Activated gamma-delta T cell treated with Interleukin-2 at 50 U/mL for 16 hours (primary cell): ENCODE results near the gene ITPR3.

Experiments used
- DNase-seq: peaks from one replicate; pipeline ENCODE4 v3.0.0-alpha.2; 2020

ITPR3 gene

DNA sequence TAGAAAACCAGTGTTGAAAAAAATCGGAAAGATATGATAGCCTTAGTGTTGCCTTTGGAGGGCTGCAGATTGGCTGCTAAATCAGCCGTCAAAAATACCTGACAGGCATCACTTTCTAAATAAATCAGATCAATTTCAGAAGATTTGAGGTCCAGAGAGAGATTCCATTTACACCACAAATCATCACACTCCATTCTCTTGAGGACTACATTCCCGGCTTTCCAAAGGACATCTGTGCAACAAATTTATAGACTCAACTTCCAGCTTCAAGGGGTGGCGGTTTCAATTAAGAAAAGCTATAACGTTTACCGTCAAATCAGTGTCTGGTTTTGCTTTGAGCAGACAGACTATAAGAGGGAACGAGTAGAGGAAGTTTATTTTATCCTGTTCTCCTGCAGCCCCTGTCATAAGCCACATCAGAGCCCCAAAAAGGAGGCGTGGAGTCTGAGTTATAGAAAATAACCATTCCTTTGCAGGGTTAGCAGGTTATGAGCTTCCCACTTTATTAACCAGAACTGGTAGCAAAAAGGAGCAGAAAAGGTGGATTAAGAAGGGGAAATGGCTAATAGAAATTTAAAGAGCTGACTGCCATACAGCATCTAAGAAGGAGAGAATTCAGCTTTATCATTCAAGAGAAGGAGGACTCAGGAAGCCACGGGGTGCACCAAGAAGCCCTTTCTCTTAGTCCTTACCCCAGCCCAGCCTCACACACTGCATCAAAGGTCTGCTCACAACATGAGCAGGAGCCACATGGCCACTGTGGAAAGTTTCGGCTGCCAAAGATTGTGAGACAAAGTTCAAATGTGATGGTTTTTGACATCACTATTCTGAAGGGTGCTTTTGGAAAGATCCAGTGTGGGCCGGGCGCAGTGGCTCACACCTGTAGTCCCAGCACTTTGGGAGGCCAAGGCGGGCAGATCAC lies 103.2 kb downstream of the ITPR3 start:
- no peak for DNase-seq

DNA sequence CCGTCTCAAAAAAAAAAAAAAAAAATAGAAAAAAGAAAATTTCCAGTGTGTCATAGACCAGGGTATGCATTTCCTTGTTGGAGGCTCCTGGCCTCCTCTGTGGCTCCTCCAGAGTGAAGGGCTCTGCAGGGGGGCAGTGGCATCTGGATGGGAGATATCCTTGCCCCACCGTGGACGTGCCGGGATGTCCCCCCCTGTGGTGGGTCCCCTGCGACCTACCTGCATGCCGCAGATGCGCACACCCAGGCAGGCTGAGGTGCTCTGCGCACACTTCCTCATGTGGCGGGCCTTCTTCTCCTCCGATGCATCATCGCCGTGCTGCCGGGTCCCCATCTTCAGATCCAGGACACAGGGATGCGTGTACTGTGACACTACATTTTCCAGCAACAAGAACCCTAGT lies 104.1 kb downstream of the ITPR3 start:
- no peak for DNase-seq

DNA sequence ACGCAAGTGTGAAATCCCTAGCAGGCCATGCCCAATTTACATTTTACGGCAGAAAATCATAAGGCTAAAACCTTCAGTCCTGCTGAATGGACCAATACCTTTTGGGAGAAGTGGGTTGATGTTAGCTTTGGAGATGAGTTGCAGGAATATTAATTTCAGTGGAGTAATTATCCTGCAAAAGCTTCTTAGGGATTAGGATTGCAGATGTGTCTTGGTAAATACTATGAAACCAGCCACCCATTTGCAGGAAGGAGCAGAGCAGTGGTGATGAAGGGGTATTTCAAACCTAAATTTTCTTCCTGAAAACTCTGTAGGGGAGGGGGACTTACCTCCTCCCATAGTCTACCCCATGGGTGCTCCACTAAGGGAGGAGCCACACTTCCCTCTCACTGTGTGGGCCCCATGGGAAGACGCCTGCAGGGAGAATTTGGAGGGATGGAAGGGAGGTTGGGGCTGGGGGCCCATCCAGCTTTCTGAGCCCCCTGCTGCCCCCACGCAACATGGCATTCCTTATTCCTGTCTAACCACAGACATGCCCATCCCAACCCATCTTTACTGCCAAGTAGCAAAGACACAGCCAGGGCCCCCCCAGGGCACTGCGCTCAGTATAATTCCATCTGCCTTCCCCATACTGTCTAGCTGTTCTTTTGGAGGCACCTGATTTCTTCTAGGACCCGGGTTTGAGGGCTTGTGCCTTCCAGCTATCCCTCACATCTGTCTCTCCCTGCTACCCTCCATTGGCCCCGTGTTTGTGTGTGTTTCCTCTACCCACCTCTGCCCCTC lies 105.0 kb downstream of the ITPR3 start:
- DNase-seq: no peak

DNA sequence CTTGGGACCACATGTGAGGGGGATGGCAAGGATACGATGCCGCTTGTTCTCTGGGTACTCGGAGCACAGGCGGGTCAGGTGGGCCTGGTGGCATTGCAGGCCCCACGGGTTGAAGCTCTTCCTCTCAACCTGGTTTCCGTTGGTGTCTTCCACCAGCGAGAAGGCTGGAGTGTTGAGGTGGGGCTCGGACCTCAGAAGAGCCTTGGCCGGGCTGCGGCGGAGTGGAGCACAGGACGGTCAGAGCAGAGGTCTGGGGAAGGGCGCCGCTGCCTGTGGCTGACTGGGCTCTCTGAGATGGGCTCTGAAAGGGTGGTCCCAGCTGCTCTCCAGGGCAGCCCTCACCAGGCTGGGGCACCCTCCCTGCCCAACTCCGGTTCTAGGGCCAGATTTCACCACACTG lies 105.6 kb downstream of the ITPR3 start:
- DNase-seq: no peak

DNA sequence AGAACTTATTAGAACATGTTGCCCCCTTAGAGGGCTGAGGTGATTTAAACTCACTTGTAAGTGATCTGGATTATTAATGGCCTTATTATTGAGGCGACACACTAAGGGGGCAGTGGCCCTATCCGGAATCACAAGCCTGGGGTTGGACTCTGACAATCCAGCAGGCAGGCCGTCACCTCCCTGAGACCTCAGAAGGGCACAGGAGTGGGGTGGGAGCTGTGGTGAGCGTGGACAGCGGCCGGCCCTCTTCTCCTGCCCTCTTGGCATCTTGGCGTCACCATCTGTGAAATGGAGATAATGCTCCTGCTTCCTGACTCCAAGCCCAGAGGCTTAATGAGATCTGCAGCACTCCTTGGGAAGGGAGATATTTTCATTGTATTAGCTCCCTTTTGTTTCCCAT lies 106.0 kb downstream of the ITPR3 start:
- no peak for DNase-seq

DNA sequence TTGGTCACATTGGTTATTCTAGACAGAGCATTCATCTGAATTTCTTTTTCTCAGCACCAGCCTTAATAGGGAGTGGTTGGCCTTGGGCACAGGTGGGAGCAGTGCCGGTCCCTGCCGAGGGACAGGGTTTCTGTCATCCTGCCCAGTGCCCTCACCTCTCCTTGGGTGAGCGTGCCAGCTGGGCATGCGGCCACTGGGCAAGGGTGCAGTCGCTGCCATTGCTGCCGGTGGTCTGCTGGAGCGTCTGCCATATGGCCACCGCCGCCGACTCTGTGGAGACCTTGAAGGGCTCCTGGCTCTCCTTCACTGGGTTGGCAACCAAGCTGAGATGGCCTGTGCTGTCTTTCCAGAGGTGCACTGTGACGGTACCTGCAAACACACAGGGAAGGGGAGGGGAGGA lies 106.8 kb downstream of the ITPR3 start:
- no peak for DNase-seq

DNA sequence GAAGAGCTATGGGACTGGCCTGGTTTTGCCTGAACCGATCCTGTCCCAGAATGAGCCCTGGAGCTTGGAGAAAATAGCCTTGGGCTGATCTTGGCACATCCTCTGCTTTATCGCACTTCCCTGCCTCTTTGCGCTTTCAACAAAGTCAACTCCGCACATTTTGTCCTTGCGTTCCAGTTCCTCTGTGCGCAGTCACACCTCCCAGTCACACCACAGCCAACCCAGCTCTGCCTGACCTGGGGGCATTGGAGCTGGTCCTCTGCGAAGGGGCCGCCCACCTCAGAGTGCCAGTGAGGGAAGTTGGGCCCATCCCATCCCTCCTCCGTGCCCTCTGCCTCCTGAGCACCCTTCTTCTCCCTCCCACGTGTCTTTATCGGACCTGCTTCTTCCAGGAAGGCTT lies 107.3 kb downstream of the ITPR3 start:
- no peak for DNase-seq

DNA sequence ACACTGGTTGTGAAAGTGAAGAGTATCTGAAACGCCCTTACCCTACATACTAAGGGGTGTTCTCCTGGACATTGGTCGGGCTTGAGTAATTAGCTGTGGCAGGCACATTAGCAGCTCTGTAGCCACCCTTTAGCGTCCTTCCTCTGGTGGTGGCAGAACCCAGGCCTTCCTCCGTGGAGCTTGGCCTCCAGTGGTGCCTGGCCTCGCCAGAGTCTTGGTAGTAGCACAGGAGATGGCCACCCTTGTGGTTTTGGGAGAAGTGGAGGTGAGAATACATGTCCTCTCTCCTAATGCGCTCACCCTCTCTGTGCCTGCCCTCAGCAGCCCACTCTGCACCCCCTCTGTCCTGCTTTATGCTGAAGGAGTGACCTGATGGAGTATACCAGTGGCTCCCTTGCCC lies 107.9 kb downstream of the ITPR3 start:
- no peak for DNase-seq

DNA sequence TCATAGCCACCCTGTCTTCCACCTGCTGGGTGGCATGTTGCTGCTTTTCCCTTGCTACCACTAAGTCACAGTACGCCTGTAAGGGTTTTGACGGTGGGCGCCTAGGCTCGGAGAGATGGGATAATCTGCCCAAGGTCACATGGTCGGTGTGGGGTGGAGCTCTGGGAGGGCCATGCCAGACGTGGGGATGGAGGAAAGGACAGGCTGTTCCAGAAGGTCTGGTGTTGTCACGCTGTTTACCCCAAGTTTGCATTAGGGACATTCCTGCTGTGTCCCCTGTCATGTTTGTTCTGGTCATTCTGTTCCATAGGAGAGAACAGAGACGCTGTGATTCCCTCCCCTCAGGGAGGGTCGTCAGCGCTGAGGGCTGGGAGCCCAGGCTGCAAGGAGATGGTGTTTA lies 109.5 kb downstream of the ITPR3 start:
- DNase-seq: no peak

DNA sequence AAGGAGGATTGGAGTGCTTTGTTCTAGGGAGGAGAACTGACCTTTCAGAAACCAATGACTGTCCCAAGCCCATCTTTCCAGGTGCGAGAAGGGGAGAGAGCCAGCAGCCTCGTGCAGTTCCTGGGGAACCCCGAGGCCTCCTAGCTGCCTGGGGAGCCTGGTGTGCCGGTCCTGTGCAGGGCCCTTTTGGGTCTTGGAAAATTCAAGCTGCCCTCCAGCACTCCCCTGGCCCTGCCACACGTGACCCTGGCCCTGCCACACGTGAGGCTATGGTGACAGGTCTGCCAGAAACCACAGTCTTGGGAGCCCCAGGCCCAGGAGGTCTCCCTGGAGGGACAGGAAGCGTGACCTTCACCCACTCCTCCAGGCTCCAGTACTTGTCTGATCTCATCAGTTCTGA lies 109.9 kb downstream of the ITPR3 start:
- DNase-seq: no peak

DNA sequence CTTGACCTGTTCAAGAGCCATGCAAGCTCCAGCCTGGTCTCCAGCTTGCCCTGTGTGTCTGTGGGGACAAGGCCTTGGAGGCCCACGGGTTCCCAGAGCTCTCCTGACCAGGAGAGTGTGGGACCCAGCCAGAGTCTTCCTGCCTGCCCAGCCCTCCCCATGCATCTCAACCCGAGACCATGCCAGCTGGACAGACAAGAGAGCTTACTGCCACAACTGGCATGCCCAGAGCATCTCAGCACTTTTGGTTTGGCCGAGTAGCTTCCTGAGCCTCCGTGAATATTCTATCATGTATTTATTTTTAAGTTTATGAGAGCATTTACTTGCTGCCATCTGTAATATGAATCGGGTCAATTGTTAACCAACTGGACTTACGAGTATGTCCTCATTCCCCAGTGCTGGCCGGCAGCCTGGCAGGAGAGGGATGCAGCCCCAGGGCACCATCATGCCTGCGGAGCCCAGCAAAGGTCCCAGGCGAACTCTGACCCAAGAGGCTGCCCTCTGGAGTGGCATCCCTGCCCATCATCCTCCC lies 110.7 kb downstream of the ITPR3 start:
- no peak for DNase-seq

DNA sequence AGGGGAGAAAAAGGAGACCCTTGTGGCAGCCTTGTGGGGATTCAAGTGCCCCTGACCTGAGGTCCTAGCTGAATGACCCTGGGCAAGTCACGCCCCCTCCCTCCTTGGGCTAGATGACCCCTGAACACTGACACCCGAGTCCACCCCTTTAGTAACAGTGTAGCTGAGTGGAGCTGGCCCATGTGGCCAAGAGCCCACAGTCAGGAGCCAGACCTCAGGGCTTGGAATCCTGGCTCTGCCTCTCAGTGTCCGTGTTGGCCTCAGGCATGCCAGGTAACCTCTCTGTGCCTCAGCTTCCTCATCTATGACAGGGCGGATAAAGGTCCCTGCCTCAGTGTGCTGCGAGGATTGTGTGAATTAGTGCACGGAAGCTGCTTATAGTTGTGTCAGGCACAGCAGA lies 111.3 kb downstream of the ITPR3 start:
- no peak for DNase-seq

DNA sequence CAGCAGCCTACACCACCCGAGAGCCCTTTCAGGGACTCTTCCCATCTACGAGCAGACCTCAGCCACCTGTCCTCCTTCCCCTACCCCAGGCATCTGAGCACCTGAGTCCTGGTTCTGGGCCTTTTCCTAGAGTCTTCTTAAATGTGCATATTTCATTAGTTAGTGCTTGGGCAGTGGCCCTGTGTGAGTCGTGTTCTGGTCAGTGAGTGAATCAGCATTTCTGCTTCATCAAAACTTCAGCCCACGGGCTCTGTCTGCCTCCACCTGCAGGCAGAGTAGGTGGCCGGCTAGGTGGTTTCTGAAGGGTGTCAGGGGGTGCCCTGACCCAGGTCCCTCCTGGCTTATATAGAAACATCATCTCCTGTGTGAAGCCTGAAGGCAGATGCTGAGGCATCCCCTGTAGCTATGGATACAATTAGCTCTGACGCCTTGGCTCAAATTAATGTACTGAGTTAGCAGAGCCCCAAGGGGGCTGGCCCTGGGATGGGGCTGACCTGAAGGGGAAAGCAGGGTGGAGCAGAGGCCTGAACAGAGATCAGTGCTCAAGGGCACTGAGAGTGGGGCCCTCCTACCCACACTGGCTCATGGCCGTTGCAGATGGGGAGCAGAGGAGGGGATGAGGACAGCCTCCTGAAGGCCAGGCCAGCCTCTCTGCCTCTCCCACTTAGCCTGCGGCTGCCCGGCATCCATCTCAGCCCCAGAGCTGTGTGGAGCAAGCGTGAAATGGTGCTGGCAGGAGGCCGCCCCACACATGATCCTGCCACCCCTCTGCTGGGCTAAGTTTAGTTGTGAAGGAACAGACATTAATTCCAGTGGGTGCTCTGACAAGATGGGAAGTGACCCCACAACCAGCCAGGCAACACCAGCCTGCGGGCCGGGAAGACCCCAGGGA lies 111.9 kb downstream of the ITPR3 start:
- no peak for DNase-seq

DNA sequence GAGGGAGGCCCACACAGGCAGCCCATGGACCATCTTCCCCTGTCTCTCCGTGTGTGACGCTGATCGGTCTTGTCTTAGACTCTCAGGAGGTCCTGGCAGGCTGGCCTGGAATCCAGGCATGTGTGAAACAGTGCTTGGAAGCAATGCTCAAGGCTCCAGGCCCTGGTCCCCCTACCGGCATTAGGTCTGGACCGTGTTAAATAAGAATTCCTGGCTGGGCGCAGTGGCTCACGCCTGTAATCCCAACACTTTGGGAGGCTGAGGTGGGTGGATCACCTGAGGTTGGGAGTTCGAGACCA lies 112.5 kb downstream of the ITPR3 start:
- no peak for DNase-seq

DNA sequence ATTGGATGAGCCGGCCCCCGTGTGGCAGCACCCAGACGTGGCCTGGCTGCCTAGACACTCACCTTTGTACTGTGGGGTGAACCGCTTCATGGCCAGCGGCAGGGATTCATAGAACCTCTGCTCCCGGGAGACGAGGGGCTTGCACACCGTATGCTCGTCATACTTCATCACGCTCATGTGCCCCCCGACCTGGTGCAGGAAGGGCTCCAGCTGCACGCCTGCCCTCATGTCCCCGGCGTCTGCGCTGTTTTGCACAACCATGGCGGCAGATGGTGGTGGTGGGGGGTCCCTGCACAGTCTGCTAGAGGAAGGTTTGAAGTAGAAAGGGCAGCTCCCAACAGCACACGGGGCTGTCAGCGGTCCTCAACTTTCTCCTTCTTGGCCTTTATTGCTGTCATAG lies 114.1 kb downstream of the ITPR3 start:
- no peak for DNase-seq

DNA sequence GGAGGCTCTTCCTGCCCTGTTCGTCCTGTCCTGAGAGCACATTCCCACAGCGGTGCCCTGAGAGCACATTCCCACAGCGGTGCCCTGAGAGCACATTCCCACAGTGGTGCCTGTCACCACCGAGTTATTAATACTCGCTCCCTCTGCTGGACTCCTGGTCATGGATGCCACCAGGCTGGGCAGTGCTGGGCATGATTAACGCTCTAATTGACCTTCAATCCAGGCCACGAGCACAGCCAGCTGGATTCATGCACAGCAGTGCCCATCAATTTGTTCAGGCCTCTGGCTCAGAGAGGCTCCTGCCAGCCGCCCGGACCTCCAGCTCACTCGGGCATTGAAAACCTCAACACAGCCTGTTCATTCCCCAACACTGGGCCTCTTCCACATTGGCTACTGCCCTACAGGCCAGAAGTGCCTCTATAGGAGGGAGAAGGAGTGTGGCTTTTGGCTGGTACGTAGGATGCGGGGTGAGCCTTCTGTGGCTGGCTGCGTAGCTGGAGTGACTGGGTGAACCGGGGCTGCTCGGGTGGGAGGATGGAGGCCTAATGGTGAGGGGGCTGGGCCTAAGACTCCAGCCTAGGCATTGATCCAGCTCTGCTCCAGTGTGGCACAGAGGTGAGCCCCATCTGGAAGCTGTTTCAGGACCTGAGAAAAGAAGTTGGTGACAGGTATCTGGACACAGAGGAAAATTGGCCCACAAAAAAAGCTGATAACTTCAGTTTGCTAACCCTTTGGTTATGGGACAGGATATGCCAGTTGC lies 116.3 kb downstream of the ITPR3 start:
- DNase-seq: no peak

DNA sequence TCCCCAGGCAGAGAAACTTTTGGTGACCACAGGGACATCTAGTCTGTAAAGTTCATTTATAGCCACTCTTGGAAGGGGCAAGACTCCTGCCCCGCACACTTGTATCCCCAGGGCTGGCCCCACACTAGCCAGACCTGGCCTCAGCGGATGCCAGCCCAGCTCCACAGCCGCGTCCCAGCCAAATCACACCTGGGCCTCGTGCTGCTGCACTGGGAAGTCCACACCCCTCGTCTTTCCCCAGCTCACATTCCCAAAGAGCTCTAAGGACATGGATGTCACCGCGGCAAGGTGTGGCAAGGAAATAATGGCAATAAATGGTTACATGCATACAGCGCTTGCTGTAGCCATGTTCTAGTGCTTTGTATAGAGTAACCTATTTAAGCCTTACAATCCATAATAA lies 117.0 kb downstream of the ITPR3 start:
- no peak for DNase-seq

DNA sequence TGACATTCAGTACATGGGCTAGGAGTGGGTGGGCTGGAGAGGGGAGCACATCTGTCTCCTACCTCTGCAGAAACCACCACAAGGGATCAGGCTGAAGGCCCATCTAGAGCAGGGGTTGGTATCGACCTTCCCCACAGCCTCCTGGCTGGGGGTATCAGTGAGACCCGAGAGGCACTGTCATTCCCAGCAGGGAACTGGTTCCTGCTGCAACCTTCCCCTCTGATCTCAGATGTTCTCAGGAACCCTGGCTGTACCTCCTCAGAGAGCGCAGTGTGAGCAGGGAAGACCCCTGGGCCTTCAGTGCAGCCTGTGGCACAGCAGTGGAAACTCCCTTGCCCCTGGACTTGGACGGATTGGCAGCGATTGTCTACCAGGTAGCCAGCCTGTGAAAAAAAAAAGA lies 117.8 kb downstream of the ITPR3 start:
- no peak for DNase-seq

DNA sequence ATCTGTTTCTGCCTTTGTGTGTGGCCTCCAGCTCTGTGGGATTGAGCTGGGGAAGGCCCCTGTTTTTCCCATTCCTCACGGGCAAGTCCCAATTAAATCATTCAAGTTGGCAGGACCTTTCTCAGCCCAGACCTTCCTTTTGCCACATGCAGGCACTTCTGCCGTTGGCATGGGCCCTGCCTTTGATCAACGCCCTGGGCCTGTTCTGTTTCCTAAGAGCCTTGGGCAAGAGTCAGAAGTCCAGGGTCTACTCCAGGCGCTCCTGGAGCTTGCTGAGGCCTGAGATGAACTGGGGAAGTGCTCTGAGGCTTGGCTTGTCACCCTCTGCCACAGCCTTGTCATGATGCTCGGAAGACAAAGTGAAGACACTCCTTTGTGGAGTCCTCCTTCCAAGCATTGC lies 118.4 kb downstream of the ITPR3 start:
- DNase-seq: no peak

DNA sequence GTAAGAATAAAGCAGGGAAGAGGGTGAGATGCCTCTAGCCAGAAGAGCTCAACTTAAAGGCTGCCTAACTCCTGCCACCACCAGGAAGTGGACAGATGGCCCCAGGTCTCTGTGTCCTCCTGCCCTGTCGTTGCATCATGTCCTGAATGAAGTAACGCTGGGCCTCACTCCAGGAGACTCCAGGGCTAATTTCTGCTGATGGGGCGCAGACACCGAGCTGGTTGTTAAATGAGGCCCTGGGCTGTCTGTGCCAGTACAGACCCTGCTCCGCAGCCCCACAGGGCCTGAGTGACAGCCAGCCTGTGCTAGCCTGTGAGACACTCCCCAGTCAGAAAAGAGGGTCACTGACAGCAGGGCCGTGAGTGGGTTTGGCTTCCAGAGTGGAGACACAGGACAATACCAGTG lies 119.1 kb downstream of the ITPR3 start:
- DNase-seq: no peak

DNA sequence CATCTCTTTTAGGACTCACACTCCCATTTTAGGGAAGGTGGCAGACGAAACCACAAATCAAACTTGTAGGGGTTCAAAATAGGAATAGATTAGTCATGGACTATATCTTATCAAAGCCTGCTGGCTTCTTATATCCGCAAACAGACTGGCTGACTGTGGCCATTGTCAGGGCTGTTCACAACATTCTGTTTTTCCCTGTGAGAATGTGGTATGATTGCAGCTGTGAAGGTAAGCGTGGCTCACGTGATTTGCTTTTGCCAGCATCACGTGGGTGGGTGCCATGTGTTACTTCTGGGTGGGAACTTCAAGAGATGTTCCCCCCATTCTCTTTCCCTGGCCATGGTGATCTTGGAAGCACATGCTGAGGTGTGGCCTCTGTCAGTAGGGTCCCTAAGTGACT lies 119.7 kb downstream of the ITPR3 start:
- DNase-seq: no peak

DNA sequence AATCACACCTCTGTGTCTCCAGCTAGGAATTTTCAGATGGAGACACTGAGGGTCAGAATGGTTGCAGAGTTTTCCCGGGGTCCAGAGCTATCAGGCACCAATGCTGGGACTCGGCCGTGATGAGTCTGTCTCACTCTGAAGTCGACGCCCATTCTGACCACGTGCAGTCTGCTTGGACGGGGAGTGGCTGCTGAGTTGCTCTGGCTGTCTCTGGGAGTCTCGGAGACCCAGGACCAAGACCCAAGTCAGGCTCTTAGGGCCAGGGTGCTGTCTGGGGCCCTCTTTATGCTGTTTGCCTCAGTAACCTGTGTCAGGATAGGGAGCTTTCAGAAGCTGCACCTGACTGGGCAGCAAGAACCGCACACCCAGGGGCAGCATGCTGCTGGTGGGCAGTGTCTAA lies 121.0 kb downstream of the ITPR3 start:
- DNase-seq: no peak

DNA sequence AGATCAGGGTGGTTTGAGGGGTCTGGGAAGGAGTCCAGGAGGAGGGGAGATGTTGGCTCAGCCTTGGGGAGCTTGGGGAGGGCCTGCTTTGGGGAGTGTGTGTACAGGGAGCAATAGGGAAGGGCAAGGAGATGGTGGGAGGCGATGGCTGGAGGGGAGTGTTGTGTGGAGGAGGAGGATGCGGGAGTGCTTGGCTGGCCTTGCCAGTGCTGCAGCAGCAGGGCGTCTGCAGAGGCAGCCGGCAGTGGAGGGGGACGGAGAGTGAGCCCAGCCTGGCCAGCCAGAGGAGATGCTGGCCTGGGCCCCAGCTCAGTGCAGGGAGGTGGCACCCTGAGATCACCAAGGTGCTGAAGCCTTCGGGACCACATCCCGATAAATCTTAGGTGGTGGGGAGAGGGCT lies 121.7 kb downstream of the ITPR3 start:
- DNase-seq: no peak
